Endothelial cell of umbilical vein (primary cell): ENCODE results near the gene FBXW11. TPM values are rescaled to one million over a fixed set of nuclear protein-coding genes. Genes with fewer than 3 reads are reported as not detected.

Experiments used
- BruUV-seq: library from RNA; stranded (reverse); fragments of 400-500 nt; replicated peaks from 2 replicates; lab custom pipeline; 2021; lab: Mats Ljungman, UMichigan
- CTCF ChIA-PET: fragments of 300-600, 350-600 bp; sonication (Branson Sonifier 250); formaldehyde crosslinking; loops from one replicate; lab custom pipeline; 2021; ENCODE audit warnings: antibody characterized with exemption, inconsistent platforms; lab: Charles Lee
- POLR2A ChIA-PET: fragments of 300-600, 350-600 bp; sonication (Branson Sonifier 250); formaldehyde crosslinking; loops from one replicate; lab custom pipeline; 2021; ENCODE audit warnings: antibody characterized with exemption, inconsistent platforms; lab: Charles Lee
- DNase-seq: peaks from one replicate; pipeline ENCODE4 v3.0.0-alpha.2; 2011; ENCODE audit warnings: low read depth, low spot score
- FAIRE-seq: peaks from 2 replicates; lab custom pipeline; 2011; peaks lifted over from hg19 to GRCh38; lab: Jason Lieb, UNC
- H2AFZ ChIP-seq: 2 replicates; pipeline ENCODE4 v1.6.0; 2012; ENCODE audit warnings: low read depth, low read length, control low read depth, inconsistent platforms
- H3K27ac ChIP-seq: 2 replicates; pipeline ENCODE4 v1.5.1; 2011; ENCODE audit warnings: low read depth, mild to moderate bottlenecking, control low read depth, low read length, moderate library complexity; ENCODE audit not compliant: insufficient read depth
- H3K27me3 ChIP-seq, 2 experiments: 2 replicates each; pipeline versions ENCODE4 v1.6.0 to v1.6.1; 2011; ENCODE audit warnings: low read length in 2 of 2, mixed read lengths in 1 of 2; ENCODE audit not compliant: control insufficient read depth in 2 of 2, insufficient read depth in 2 of 2
- H3K36me3 ChIP-seq, 2 experiments: 2 replicates in 1 of 2; 3 replicates in 1 of 2; pipeline ENCODE4 v1.5.1; 2011; ENCODE audit warnings: low read length in 2 of 2, mild to moderate bottlenecking in 1 of 2, moderate library complexity in 1 of 2; ENCODE audit not compliant: control insufficient read depth in 2 of 2, insufficient read depth in 2 of 2; ENCODE audit errors: extremely low read depth in 1 of 2
- H3K4me1 ChIP-seq: 3 replicates; pipeline ENCODE4 v1.5.1; 2011; ENCODE audit warnings: mild to moderate bottlenecking, low read length; ENCODE audit not compliant: control insufficient read depth, insufficient read depth; ENCODE audit errors: extremely low read depth
- H3K4me2 ChIP-seq: 2 replicates; pipeline ENCODE4 v1.6.1; 2011; ENCODE audit warnings: low read length, control low read depth, mixed read lengths; ENCODE audit not compliant: insufficient read depth
- H3K4me3 ChIP-seq, 3 experiments: fragments of 200-600 bp in 1 of 3; sonication (generic), shearing (Covaris generic) in 1 of 3; replicated peaks in 1 of 3; 2 replicates each; pipeline ENCODE4 v1.5.1; 2011 to 2016; ENCODE audit warnings: control low read depth in 3 of 3, low read length in 3 of 3, mild to moderate bottlenecking in 2 of 3, inconsistent platforms in 1 of 3, low read depth in 1 of 3, moderate library complexity in 1 of 3; ENCODE audit not compliant: insufficient read depth in 1 of 3
- H3K79me2 ChIP-seq: 2 replicates; pipeline ENCODE4 v1.6.0; 2012; ENCODE audit warnings: low read length, inconsistent platforms; ENCODE audit not compliant: control insufficient read depth, insufficient read depth
- H3K9ac ChIP-seq: replicated peaks from 2 replicates; pipeline ENCODE3; 2011; ENCODE audit warnings: low read length, control low read depth; ENCODE audit not compliant: insufficient read depth; ENCODE audit errors: extremely low read depth
- H3K9me1 ChIP-seq: replicated peaks from 3 replicates; pipeline ENCODE4 v1.6.0; 2011; ENCODE audit warnings: mild to moderate bottlenecking, low read length; ENCODE audit not compliant: control insufficient read depth, insufficient read depth; ENCODE audit errors: extremely low read depth
- H3K9me3 ChIP-seq: replicated peaks from 2 replicates; pipeline ENCODE4 v1.5.1; 2012; ENCODE audit warnings: low read length, inconsistent platforms; ENCODE audit not compliant: control insufficient read depth, insufficient read depth
- H4K20me1 ChIP-seq: replicated peaks from 2 replicates; pipeline ENCODE3; 2011; ENCODE audit warnings: mild to moderate bottlenecking, low read length; ENCODE audit not compliant: control insufficient read depth, insufficient read depth; ENCODE audit errors: extremely low read depth
- CTCF ChIP-seq, 2 donors: IDR thresholded peaks; 1 replicate in 1 of 2; 2 replicates in 1 of 2; pipeline ENCODE4 v1.5.1; 2011; ENCODE audit warnings: low read length in 2 of 2, mild to moderate bottlenecking in 2 of 2, moderate library complexity in 2 of 2, control low read depth in 1 of 2, inconsistent platforms in 1 of 2, low read depth in 1 of 2; ENCODE audit not compliant: insufficient read depth in 1 of 2; ENCODE audit errors: extremely low read depth in 1 of 2
- EZH2 ChIP-seq: IDR thresholded peaks from 2 replicates; pipeline ENCODE4 v1.6.1; 2012; ENCODE audit warnings: borderline replicate concordance, low read depth, mild to moderate bottlenecking, moderate library complexity, low read length, inconsistent platforms; ENCODE audit not compliant: severe bottlenecking
- FOS ChIP-seq: IDR thresholded peaks from 2 replicates; pipeline ENCODE4 v1.6.1; 2011; ENCODE audit warnings: mild to moderate bottlenecking, low read length, moderate library complexity, borderline replicate concordance; ENCODE audit not compliant: insufficient read depth
- GATA2 ChIP-seq: IDR thresholded peaks from 2 replicates; pipeline ENCODE4 v1.7.0; 2011; ENCODE audit warnings: low read depth, mild to moderate bottlenecking, moderate library complexity, mixed read lengths, low read length; ENCODE audit not compliant: insufficient read length, insufficient read depth
- JUN ChIP-seq: IDR thresholded peaks from 2 replicates; pipeline ENCODE4 v1.6.1; 2011; ENCODE audit warnings: borderline replicate concordance, low read depth; ENCODE audit not compliant: insufficient read length, insufficient read depth
- MAX ChIP-seq: IDR thresholded peaks from 2 replicates; pipeline ENCODE4 v1.6.1; 2011; ENCODE audit not compliant: insufficient read depth, insufficient read length
- MYC ChIP-seq: IDR thresholded peaks from one replicate; pipeline ENCODE4 v1.6.1; 2011; ENCODE audit warnings: mild to moderate bottlenecking, low read depth, low read length
- POLR2A ChIP-seq: IDR thresholded peaks from 2 replicates; pipeline ENCODE4 v1.6.1; 2012; ENCODE audit warnings: low read depth, mild to moderate bottlenecking, control low read depth, low read length
- POLR2AphosphoS5 ChIP-seq: IDR thresholded peaks from 2 replicates; pipeline ENCODE4 v1.6.1; 2012; ENCODE audit warnings: low read depth, mild to moderate bottlenecking, control low read depth, low read length, moderate library complexity; ENCODE audit not compliant: insufficient read depth
- dilution Hi-C: fragments of 300-500 bp; cut with MboI; formaldehyde crosslinking; loops from one replicate; pipeline ENCODE4 v1.15.0; 2019; ENCODE audit warnings: low sequenced_read_pairs; ENCODE audit not compliant: extremely low pct_ligation_motif_present
- intact Hi-C: fragments of 100-400 bp; cut with micrococcal nuclease; formaldehyde crosslinking; loops from one replicate; pipeline ENCODE4 v1.10.0; 2022
- polyA plus RNA-seq, 4 experiments: library from polyadenylated mRNA; depleted of rRNA in 3 of 4; stranded (reverse) in 3 of 4; unstranded in 1 of 4; fragments of >200 nt; gene quantifications; 2 replicates each; pipeline versions ENCODE4 v1.2.1 to v1.2.3, GENCODE V29; 2011 to 2012; ENCODE audit warnings: missing spikeins in 1 of 4
- total RNA-seq: library from RNA; stranded (reverse); gene quantifications from 2 replicates; pipeline ENCODE4 v1.2.3, GENCODE V29; 2021

Gene FBXW11
- total and polyA plus RNA-seq, 2 donors (not counting 3 experiments of a cell fraction or from before 2014, with no cell fraction given) = 30.7 to 44.7 TPM

- no peaks in the 10 kb centered on the region for H3K9me3 ChIP-seq
- ChIA-PET CTCF (no interaction called here), POLR2A (no interaction called here)
- H3K36me3 ChIP-seq = peaks cover 6 to 9% of the 10 kb centered on the region in 2 experiments
- no peak overlapping the region for H2AFZ ChIP-seq
- FAIRE-seq (no peak), DNase-seq (no peak)
- H3K9me1 ChIP-seq = no peaks in the 10 kb centered on the region
- dilution Hi-C loops (no loop called here), intact Hi-C loops (loop anchor here (5.0 kb wide), 2 partner anchors 48 to 637 kb away; partner anchors contain the start of gene FGF18)
- no peak overlapping the region for H3K4me3 ChIP-seq
- no peak for TF ChIP-seq MYC
- TF ChIP-seq MAX = no peak
- no peak for TF ChIP-seq POLR2AphosphoS5
- TF ChIP-seq POLR2A = no peak
- TF ChIP-seq EZH2 = no peak
- no peak for TF ChIP-seq CTCF (IDR thresholded peaks at IDR 0.05; ENCODE audit: extremely low read depth in 1 of 2, insufficient read depth in 1 of 2, low read depth in 1 of 2, low read length in 2 of 2)
- TF ChIP-seq FOS = no peak
- TF ChIP-seq JUN = no peak
- TF ChIP-seq GATA2 = no peak
- no peak overlapping the region for H3K9ac ChIP-seq
- H3K79me2 ChIP-seq = no peaks in the 10 kb centered on the region
- no TSS peak for BruUV-seq
- no peak overlapping the region for H3K27ac ChIP-seq
- no peaks in the 10 kb centered on the region for H3K27me3 ChIP-seq
- H4K20me1 ChIP-seq = no peaks in the 10 kb centered on the region
- H3K4me1 ChIP-seq = no peaks in the 10 kb centered on the region
- H3K4me2 ChIP-seq = no peak overlapping the region
These were observed 48.2 kb upstream of the FBXW11 start for GRCh38 chr5:172054611-172055153.
